Subcutaneous abdominal adipose tissue (tissue), 5 donors: Measurements from ENCODE around the gene DNAJB8.
A peak's percentile ranks its signal among the peaks of the same experiment; 100 is the strongest.

Experiments used
- H3K27ac ChIP-seq: one replicate; pipeline ENCODE4 v1.7.0; 2013; ENCODE audit warnings: low read depth, mild to moderate bottlenecking, inconsistent platforms, low read length, moderate library complexity
- H3K27me3 ChIP-seq, 5 donors: one replicate each; pipeline ENCODE4 v1.7.0; 2013; ENCODE audit warnings: low read length in 5 of 5, inconsistent platforms in 1 of 5; ENCODE audit not compliant: control insufficient read depth in 5 of 5, insufficient read depth in 4 of 5
- H3K36me3 ChIP-seq, 5 donors: one replicate each; pipeline ENCODE4 v1.7.0; 2013; ENCODE audit warnings: low read length in 5 of 5; ENCODE audit not compliant: control insufficient read depth in 5 of 5, insufficient read depth in 5 of 5
- H3K4me1 ChIP-seq, 5 donors: one replicate each; pipeline ENCODE4 v1.7.0; 2013; ENCODE audit warnings: low read length in 5 of 5, mild to moderate bottlenecking in 3 of 5, moderate library complexity in 1 of 5; ENCODE audit not compliant: control insufficient read depth in 5 of 5, insufficient read depth in 5 of 5
- H3K4me3 ChIP-seq, 5 donors: one replicate each; pipeline ENCODE4 v1.7.0; 2013; ENCODE audit warnings: low read length in 5 of 5, low read depth in 1 of 5
- H3K9ac ChIP-seq, 5 donors: one replicate each; pipeline ENCODE4 v1.7.0; 2013; ENCODE audit warnings: low read length in 5 of 5, mild to moderate bottlenecking in 4 of 5, moderate library complexity in 3 of 5
- H3K9me3 ChIP-seq, 5 donors: one replicate each; pipeline ENCODE4 v1.7.0; 2013; ENCODE audit warnings: low read length in 5 of 5; ENCODE audit not compliant: control insufficient read depth in 5 of 5
- donor health status: healthy.
- donor health status: healthy.
- donor health status: healthy.
- donor health status: healthy.
- donor health status: healthy.

DNAJB8 gene

GRCh38 chr3:128484404-128485281, 18.0 kb upstream of the DNAJB8 start:
- H3K27me3 ChIP-seq = peaks cover 67 to 91% (median 79%) of the 10 kb centered on the region in 5 donors
- H3K4me1 ChIP-seq = peaks cover 3 to 95% (median 70%) of the 10 kb centered on the region in 5 donors
- H3K9ac ChIP-seq = peak overlapping the region in 1 of 5 donors; percentile 35
- H3K36me3 ChIP-seq = no peaks in the 10 kb centered on the region
- peak overlapping the region; percentile 69 for H3K27ac ChIP-seq
- H3K4me3 ChIP-seq = peak overlapping the region in 2 of 5 donors; percentile 27 to 77
- H3K9me3 ChIP-seq = no peaks in the 10 kb centered on the region

GRCh38 chr3:128483657-128484403, 17.1 kb upstream of the DNAJB8 start:
- Histone ChIP-seq H3K4me3 (peak overlapping the region in 3 of 5 donors; percentile 19 to 77 (median 46)), H3K27me3 (peaks cover 65 to 88% (median 76%) of the 10 kb centered on the region in 5 donors), H3K9me3 (no peaks in the 10 kb centered on the region), H3K36me3 (no peaks in the 10 kb centered on the region), H3K27ac (peak overlapping the region; percentile 69), H3K4me1 (peaks cover 3 to 90% (median 62%) of the 10 kb centered on the region in 5 donors), H3K9ac (peak overlapping the region in 2 of 5 donors; percentile 20 to 35)

GRCh38 chr3:128482666-128483656, 16.3 kb upstream of the DNAJB8 start:
- peak overlapping the region; percentile 69 for H3K27ac ChIP-seq
- H3K9me3 ChIP-seq = no peaks in the 10 kb centered on the region
- peaks cover 3 to 82% (median 53%) of the 10 kb centered on the region in 5 donors for H3K4me1 ChIP-seq
- no peak overlapping the region for H3K9ac ChIP-seq
- H3K27me3 ChIP-seq = peaks cover 64 to 86% (median 74%) of the 10 kb centered on the region in 5 donors
- no peaks in the 10 kb centered on the region for H3K36me3 ChIP-seq
- H3K4me3 ChIP-seq = peak overlapping the region in 3 of 5 donors; percentile 19 to 77 (median 46)

- Histone ChIP-seq H3K27me3 (peaks cover 62 to 88% (median 70%) of the 10 kb centered on the region in 5 donors), H3K9ac (no peak overlapping the region), H3K27ac (peak overlapping the region; percentile 69), H3K4me1 (peaks cover 3 to 76% (median 45%) of the 10 kb centered on the region in 5 donors), H3K4me3 (peak overlapping the region in 1 of 5 donors; percentile 40), H3K36me3 (no peaks in the 10 kb centered on the region), H3K9me3 (no peaks in the 10 kb centered on the region)
Observed at GRCh38 chr3:128482175-128482574, 15.5 kb upstream of the DNAJB8 start.

- Histone ChIP-seq H3K36me3 (no peaks in the 10 kb centered on the region), H3K4me1 (peaks cover 3 to 69% (median 38%) of the 10 kb centered on the region in 5 donors), H3K27me3 (peaks cover 59 to 88% (median 63%) of the 10 kb centered on the region in 5 donors), H3K9ac (no peak overlapping the region), H3K9me3 (no peaks in the 10 kb centered on the region), H3K27ac (peak overlapping the region; percentile 69), H3K4me3 (no peak overlapping the region)
Observed at GRCh38 chr3:128481438-128481942, 14.8 kb upstream of the DNAJB8 start.

- peaks cover 3 to 63% (median 36%) of the 10 kb centered on the region in 5 donors for H3K4me1 ChIP-seq
- no peaks in the 10 kb centered on the region for H3K36me3 ChIP-seq
- peaks cover 53 to 85% (median 57%) of the 10 kb centered on the region in 5 donors for H3K27me3 ChIP-seq
- H3K9ac ChIP-seq = no peak overlapping the region
- H3K27ac ChIP-seq = peak overlapping the region; percentile 41
- no peaks in the 10 kb centered on the region for H3K9me3 ChIP-seq
- H3K4me3 ChIP-seq = no peak overlapping the region
Observed at GRCh38 chr3:128480717-128481437, 14.2 kb upstream of the DNAJB8 start.

- H3K27me3 ChIP-seq = peaks cover 47 to 81% (median 51%) of the 10 kb centered on the region in 5 donors
- peaks cover 3 to 57% (median 36%) of the 10 kb centered on the region in 5 donors for H3K4me1 ChIP-seq
- no peak overlapping the region for H3K9ac ChIP-seq
- peak overlapping the region; percentile 41 for H3K27ac ChIP-seq
- no peaks in the 10 kb centered on the region for H3K36me3 ChIP-seq
- H3K4me3 ChIP-seq = no peak overlapping the region
- no peaks in the 10 kb centered on the region for H3K9me3 ChIP-seq
Observed at GRCh38 chr3:128480278-128480677, 13.6 kb upstream of the DNAJB8 start.

GRCh38 chr3:128479558-128480086, 12.9 kb upstream of the DNAJB8 start:
- no peak overlapping the region for H3K4me3 ChIP-seq
- no peak overlapping the region for H3K9ac ChIP-seq
- no peaks in the 10 kb centered on the region for H3K36me3 ChIP-seq
- peak overlapping the region; percentile 41 for H3K27ac ChIP-seq
- H3K27me3 ChIP-seq = peaks cover 41 to 77% (median 44%) of the 10 kb centered on the region in 5 donors
- peaks cover 3 to 50% (median 32%) of the 10 kb centered on the region in 5 donors for H3K4me1 ChIP-seq
- no peaks in the 10 kb centered on the region for H3K9me3 ChIP-seq
